NCI-H1417 treated with DMSO at 0.1 percent for 48 hours (cell line): ENCODE data around the gene TBX1.

Experiments
- DNase-seq: peaks from one replicate; lab custom pipeline; 2025; lab: John Stamatoyannopoulos, UW

TBX1 gene

DNA sequence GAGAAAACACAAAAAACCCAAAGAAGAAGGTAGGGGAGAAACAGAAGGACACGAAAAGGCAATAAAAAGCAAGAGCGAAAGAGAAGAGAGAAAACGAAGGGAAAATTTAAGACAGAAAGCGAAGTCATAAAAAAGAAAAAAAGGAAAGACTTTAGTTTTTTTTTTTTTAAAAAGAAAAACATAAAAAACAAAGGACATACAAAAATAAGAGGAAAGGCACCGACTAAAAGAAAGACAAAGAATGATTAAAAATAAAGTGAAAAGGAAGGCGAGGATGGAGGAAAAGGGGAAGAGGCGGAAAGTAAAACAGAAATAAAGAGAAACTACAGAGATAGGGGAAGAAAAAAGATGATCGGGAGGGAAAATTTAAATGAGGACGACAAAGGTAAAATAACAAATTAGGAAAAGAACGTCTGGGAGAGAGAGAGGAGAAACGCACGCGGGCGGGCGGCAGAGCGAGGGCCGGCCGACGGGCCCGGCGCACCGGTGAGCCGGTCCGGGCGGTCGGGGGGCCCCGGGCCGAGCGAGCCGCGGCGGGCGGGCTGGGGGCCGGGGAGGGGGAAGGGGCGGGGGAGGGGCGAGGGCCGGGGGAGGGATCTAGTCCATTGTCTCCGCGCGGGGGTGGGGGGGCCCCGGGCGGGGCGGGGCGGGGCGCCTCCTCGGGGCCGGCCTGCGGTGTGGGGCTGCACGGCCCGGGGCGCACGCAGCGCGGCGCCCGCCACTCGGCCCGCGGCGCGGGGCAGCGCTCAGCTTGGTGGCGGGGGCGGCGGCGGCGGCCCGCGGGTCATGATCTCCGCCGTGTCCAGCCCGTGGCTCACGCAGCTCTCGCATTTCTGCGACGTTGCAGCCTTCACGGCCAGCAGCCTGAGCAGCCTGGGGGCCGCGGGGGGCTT, at the start of gene TBX1:
TBX1 (plus strand) TSS at position 721 of the 893 bp plus-strand sequence; CDS start at position 787, 66 bp downstream.
- no peak for DNase-seq

DNA sequence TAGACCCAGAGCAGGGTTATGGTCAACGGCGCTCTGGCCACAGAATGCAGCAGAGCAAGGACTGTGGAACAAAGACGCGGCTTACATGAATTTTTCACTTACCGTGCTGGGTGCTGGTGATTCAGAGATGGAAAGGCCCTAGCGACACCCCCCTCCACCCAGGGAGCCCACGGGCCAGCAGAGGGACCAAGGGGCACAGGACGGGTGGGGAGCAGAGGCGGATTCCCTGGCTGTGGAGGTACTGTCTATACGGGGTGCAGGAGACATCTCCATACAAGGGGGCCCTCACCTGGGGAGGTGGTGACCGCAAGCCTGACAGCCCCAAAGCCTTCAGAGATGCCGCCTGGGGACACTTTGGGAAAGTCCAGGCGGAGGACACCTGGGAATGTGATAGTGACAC, 47.3 kb upstream of the TBX1 start:
- DNase-seq: no peak

GRCh38 chr22:19713650-19714311, 46.8 kb upstream of the TBX1 start:
- DNase-seq: no peak

- no peak for DNase-seq
Measured at GRCh38 chr22:19714312-19715187, 46.0 kb upstream of the TBX1 start, which contains the start of gene SEPTIN5. Gene SEPTIN5, plus strand, starts transcription at chr22:19714503. Its CDS starts 86 bp downstream, at chr22:19714589.

GRCh38 chr22:19715188-19715930, 45.2 kb upstream of the TBX1 start:
- no peak for DNase-seq

DNA sequence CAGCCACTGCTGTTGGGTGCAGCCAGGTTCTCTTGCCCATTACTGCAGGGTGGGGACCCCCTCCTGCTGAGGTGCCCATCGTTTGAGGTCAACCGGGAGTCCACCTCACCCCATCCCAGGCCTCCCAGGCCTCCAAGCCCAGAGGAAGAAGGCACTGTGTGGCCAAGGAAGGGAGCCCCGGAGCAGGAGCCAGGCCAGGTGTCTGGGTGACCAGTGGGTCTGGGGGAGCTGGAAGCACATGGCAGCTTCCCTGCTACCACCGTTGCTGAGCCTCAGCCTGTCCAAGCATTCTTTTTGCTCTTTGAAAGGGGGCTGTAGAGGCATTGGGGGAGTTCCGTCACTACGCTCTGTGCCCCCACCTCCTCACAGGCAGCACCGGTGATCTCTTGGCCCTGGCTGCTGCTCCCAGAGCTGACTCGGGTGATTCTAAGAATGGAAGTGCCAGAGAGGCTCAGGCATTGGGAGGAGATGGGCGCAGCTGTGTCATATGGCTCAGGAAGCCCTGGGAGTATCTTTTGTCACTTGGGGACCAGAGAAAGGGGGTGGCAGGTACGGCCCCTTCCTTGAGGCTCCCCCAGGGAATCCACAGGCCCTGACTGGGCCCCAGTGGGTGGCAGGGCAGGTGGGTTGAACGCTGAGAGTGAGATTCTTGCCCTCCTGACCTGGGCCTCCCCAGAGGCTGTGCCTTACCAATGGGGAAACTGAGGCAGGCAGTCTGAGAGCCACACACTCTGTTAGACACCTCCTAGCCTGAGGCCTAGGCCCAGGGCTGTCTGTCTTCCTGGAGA, 44.3 kb upstream of the TBX1 start:
- DNase-seq: no peak

GRCh38 chr22:19716829-19717105, 43.8 kb upstream of the TBX1 start:
- no peak for DNase-seq

GRCh38 chr22:19717181-19717580, 43.4 kb upstream of the TBX1 start:
- no peak for DNase-seq

- no peak for DNase-seq
Measured at GRCh38 chr22:19717691-19718455, 42.7 kb upstream of the TBX1 start.

DNA sequence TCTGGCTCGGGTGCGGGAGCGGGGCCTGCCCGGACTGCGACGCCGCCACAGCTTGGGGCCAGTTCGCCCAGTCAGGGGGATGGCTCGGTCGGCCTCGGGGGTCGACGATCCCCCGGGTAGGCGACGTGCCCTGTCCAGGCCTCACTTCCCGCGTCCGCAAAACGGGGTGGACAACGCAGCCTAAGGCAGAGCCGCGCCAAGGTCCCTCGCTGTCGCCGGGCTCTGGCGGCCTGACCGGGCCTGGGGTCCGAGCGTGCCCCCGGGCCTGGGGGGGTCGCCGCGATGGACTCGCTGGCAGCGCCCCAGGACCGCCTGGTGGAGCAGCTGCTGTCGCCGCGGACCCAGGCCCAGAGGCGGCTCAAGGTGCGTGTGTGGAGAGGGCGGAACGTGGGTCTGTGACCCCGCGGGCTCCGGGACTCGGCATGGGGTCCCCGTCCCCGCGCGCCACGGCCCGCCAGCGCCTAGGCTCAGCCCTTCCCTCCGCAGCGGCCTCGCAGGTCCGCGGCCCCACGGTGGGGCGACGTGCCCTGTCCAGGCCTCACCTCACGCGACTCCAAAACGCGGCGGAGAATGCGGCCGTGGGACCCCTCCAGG, 42.0 kb upstream of the TBX1 start:
- DNase-seq: no peak

DNA sequence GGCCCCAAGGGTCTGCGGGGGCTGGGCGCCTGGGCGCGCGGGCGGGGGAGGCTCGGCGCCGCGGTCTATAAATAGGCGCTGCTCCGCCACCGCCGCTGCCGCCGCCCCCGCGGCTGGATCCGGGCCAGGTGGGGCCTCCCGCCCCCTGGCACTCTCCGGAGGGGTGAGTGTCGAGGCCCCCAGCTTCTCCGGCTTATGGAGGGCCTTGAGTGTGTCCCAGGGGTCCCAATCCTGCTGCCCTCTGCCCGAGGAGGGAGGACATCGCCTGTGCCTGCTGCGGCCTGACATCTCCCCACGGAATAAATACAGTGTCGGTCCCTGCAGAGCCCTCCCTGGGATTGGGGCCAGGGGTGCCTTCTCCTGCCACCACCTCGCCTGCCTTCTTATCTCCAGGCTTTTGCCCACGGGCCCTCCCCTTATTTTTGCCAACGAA, 41.5 kb upstream of the TBX1 start:
- no peak for DNase-seq

DNA sequence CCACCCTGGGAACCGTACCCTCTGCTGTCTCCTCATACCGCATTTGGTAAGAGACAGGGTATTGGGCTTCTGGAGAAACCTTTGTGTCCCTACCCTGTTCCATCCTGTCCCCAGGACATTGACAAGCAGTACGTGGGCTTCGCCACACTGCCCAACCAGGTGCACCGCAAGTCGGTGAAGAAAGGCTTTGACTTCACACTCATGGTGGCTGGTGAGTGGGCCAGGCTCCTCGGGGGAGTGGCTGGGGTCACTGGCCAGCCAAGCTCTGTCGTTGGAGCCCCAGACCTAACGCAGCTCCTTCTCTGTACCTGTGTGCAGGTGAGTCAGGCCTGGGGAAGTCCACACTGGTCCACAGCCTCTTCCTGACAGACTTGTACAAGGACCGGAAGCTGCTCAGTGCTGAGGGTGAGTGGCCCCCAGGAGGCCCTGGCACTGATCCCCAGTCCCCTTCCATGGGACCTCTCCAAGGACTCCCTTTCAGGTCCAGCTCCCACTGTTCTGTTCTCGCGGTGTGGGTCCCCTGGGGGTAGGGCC, 41.0 kb upstream of the TBX1 start:
- DNase-seq: no peak

- DNase-seq: no peak
Measured at GRCh38 chr22:19720150-19720827, 40.3 kb upstream of the TBX1 start.

GRCh38 chr22:19720999-19721329, 39.6 kb upstream of the TBX1 start:
- no peak for DNase-seq

- DNase-seq: no peak
Measured at GRCh38 chr22:19721330-19722177, 39.0 kb upstream of the TBX1 start.

- DNase-seq: no peak
Measured at GRCh38 chr22:19722178-19722981, 38.2 kb upstream of the TBX1 start.

- DNase-seq: no peak
Measured at GRCh38 chr22:19722982-19723231, 37.7 kb upstream of the TBX1 start.
